Loucy (cell line): Measurements from ENCODE around the gene ZNF467.

Experiments used
- EZH2phosphoT487 ChIP-seq: fragments of 200-600 bp; IDR thresholded peaks from 2 replicates; pipeline ENCODE4 v1.6.1; 2018; ENCODE audit warnings: antibody characterized with exemption, mild to moderate bottlenecking, moderate library complexity, borderline replicate concordance
- TF ChIP-seq, protein P1 (sequence below): fragments of 200-600 bp; sonication (generic); conservative IDR thresholded peaks from 2 replicates; pipeline ENCODE4 v1.5.1; 2014; ENCODE audit warnings: mild to moderate bottlenecking, antibody characterized with exemption, low read length

DNA sequence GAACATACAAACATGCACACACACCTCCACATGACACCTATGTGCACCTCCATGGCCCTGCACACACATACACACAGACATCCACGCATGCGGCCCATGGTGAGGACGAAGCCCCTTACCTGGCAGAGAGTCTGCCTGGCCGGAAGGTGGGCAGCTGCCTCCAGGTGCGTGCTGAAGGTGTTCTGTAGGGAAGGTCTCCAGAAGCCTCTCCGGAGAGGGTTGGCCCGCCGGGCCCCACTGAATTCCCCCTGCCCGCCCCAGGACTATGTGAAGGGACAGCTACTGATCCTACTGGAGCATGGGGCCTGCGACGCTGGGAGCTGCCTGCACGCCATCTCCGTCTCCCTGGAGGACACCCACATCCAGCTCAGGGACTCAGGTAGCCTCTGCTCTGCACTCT is 8.5 kb upstream of the ZNF467 start:
- TF ChIP-seq, protein P1, sequence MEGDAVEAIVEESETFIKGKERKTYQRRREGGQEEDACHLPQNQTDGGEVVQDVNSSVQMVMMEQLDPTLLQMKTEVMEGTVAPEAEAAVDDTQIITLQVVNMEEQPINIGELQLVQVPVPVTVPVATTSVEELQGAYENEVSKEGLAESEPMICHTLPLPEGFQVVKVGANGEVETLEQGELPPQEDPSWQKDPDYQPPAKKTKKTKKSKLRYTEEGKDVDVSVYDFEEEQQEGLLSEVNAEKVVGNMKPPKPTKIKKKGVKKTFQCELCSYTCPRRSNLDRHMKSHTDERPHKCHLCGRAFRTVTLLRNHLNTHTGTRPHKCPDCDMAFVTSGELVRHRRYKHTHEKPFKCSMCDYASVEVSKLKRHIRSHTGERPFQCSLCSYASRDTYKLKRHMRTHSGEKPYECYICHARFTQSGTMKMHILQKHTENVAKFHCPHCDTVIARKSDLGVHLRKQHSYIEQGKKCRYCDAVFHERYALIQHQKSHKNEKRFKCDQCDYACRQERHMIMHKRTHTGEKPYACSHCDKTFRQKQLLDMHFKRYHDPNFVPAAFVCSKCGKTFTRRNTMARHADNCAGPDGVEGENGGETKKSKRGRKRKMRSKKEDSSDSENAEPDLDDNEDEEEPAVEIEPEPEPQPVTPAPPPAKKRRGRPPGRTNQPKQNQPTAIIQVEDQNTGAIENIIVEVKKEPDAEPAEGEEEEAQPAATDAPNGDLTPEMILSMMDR, result no peak
- TF ChIP-seq EZH2phosphoT487, result no peak
